Measurements from ENCODE around the gene DOCK3.

The DOCK3 gene

GRCh38 chr3:50674349-50675178 lies at the start of gene DOCK3:
Gene DOCK3, plus strand, starts transcription at chr3:50674927. Its CDS starts 337 bp downstream, at chr3:50675264.
- Histone ChIP-seq H3K4me1 (ENCODE audit: control insufficient read depth, insufficient read depth, low read length) (no peaks in the 10 kb centered on the region), H3K27ac (ENCODE audit: low read length) (no peak within 1 kb of the TSS), H3K4me3 (ENCODE audit: low read length) (peak within 1 kb of the TSS; percentile 90), H3K9me3 (ENCODE audit: control insufficient read depth, insufficient read depth, low read length) (no peaks in the 10 kb centered on the region), H3K36me3 (ENCODE audit: control insufficient read depth, insufficient read depth, low read length) (no peaks in the 10 kb centered on the region), H3K27me3 (ENCODE audit: control insufficient read depth, insufficient read depth, low read length) (no peaks in the 10 kb centered on the region)
- DNase-seq (ENCODE audit: low read depth, low spot score): no peak
- no CpG with 5 or more reads among the region's 89 CpGs for WGBS (ENCODE audit: insufficient coverage, insufficient read length)

- H3K27ac ChIP-seq (ENCODE audit: low read length): no peak overlapping the region
- H3K4me1 ChIP-seq (ENCODE audit: control insufficient read depth, insufficient read depth, low read length): peaks cover 9% of the 10 kb centered on the region
- no peaks in the 10 kb centered on the region for H3K27me3 ChIP-seq (ENCODE audit: control insufficient read depth, insufficient read depth, low read length)
- DNase-seq (ENCODE audit: low read depth, low spot score): no peak
- no peak overlapping the region for H3K4me3 ChIP-seq (ENCODE audit: low read length)
- H3K36me3 ChIP-seq (ENCODE audit: control insufficient read depth, insufficient read depth, low read length): no peaks in the 10 kb centered on the region
- WGBS (ENCODE audit: insufficient coverage, insufficient read length): no CpG with 5 or more reads among the region's 18 CpGs
- no peaks in the 10 kb centered on the region for H3K9me3 ChIP-seq (ENCODE audit: control insufficient read depth, insufficient read depth, low read length)
Measured at GRCh38 chr3:50625231-50626182, 49.2 kb upstream of the DOCK3 start.

GRCh38 chr3:50626401-50626800 lies 48.3 kb upstream of the DOCK3 start:
- Histone ChIP-seq H3K4me1 (ENCODE audit: control insufficient read depth, insufficient read depth, low read length) (peaks cover 9% of the 10 kb centered on the region), H3K27ac (ENCODE audit: low read length) (no peak overlapping the region), H3K36me3 (ENCODE audit: control insufficient read depth, insufficient read depth, low read length) (0 out of 2 replicates have a peak, but pooled peaks cover 2% of the 10 kb centered on the region)

GRCh38 chr3:50627407-50628051 lies 47.2 kb upstream of the DOCK3 start:
- Histone ChIP-seq H3K27ac (ENCODE audit: low read length) (no peak overlapping the region), H3K36me3 (ENCODE audit: control insufficient read depth, insufficient read depth, low read length) (0 out of 2 replicates have a peak, but pooled peaks cover 2% of the 10 kb centered on the region), H3K4me1 (ENCODE audit: control insufficient read depth, insufficient read depth, low read length) (peaks cover 9% of the 10 kb centered on the region), H3K27me3 (ENCODE audit: control insufficient read depth, insufficient read depth, low read length) (no peaks in the 10 kb centered on the region), H3K4me3 (ENCODE audit: low read length) (no peak overlapping the region), H3K9me3 (ENCODE audit: control insufficient read depth, insufficient read depth, low read length) (no peaks in the 10 kb centered on the region)
- WGBS (ENCODE audit: insufficient coverage, insufficient read length): no CpG with 5 or more reads among the region's 6 CpGs
- no peak for DNase-seq (ENCODE audit: low read depth, low spot score)

More at GRCh38 chr3:50626401-50626800, 48.3 kb upstream of the DOCK3 start:
- WGBS (ENCODE audit: insufficient coverage, insufficient read length): no CpG with 5 or more reads among the region's 3 CpGs
- no peak for DNase-seq (ENCODE audit: low read depth, low spot score)
- H3K9me3 ChIP-seq (ENCODE audit: control insufficient read depth, insufficient read depth, low read length): no peaks in the 10 kb centered on the region
- no peak overlapping the region for H3K4me3 ChIP-seq (ENCODE audit: low read length)
- no peaks in the 10 kb centered on the region for H3K27me3 ChIP-seq (ENCODE audit: control insufficient read depth, insufficient read depth, low read length)

- H3K27me3 ChIP-seq (ENCODE audit: control insufficient read depth, insufficient read depth, low read length): no peaks in the 10 kb centered on the region
- H3K4me3 ChIP-seq (ENCODE audit: low read length): no peak overlapping the region
- H3K4me1 ChIP-seq (ENCODE audit: control insufficient read depth, insufficient read depth, low read length): peaks cover 9% of the 10 kb centered on the region
- WGBS (ENCODE audit: insufficient coverage, insufficient read length): no CpG with 5 or more reads among the region's 3 CpGs
- no peaks in the 10 kb centered on the region for H3K9me3 ChIP-seq (ENCODE audit: control insufficient read depth, insufficient read depth, low read length)
- DNase-seq (ENCODE audit: low read depth, low spot score): no peak
- H3K36me3 ChIP-seq (ENCODE audit: control insufficient read depth, insufficient read depth, low read length): 0 out of 2 replicates have a peak, but pooled peaks cover 2% of the 10 kb centered on the region
- H3K27ac ChIP-seq (ENCODE audit: low read length): no peak overlapping the region
Measured at GRCh38 chr3:50628601-50629000, 46.1 kb upstream of the DOCK3 start.

GRCh38 chr3:50630394-50630793 lies 44.3 kb upstream of the DOCK3 start:
- H3K4me1 ChIP-seq (ENCODE audit: control insufficient read depth, insufficient read depth, low read length): peaks cover 9% of the 10 kb centered on the region
- no peak overlapping the region for H3K4me3 ChIP-seq (ENCODE audit: low read length)
- H3K27me3 ChIP-seq (ENCODE audit: control insufficient read depth, insufficient read depth, low read length): no peaks in the 10 kb centered on the region
- no peaks in the 10 kb centered on the region for H3K9me3 ChIP-seq (ENCODE audit: control insufficient read depth, insufficient read depth, low read length)
- H3K27ac ChIP-seq (ENCODE audit: low read length): no peak overlapping the region
- no CpG with 5 or more reads among the region's 6 CpGs for WGBS (ENCODE audit: insufficient coverage, insufficient read length)
- H3K36me3 ChIP-seq (ENCODE audit: control insufficient read depth, insufficient read depth, low read length): 0 out of 2 replicates have a peak, but pooled peaks cover 2% of the 10 kb centered on the region
- no peak for DNase-seq (ENCODE audit: low read depth, low spot score)

- H3K36me3 ChIP-seq (ENCODE audit: control insufficient read depth, insufficient read depth, low read length): 0 out of 2 replicates have a peak, but pooled peaks cover 2% of the 10 kb centered on the region
- H3K9me3 ChIP-seq (ENCODE audit: control insufficient read depth, insufficient read depth, low read length): no peaks in the 10 kb centered on the region
- peaks cover 8% of the 10 kb centered on the region for H3K4me1 ChIP-seq (ENCODE audit: control insufficient read depth, insufficient read depth, low read length)
- no peak overlapping the region for H3K27ac ChIP-seq (ENCODE audit: low read length)
- DNase-seq (ENCODE audit: low read depth, low spot score): no peak
- WGBS (ENCODE audit: insufficient coverage, insufficient read length): no CpG with 5 or more reads among the region's 7 CpGs
- H3K27me3 ChIP-seq (ENCODE audit: control insufficient read depth, insufficient read depth, low read length): no peaks in the 10 kb centered on the region
- H3K4me3 ChIP-seq (ENCODE audit: low read length): no peak overlapping the region
Measured at GRCh38 chr3:50630877-50631276, 43.9 kb upstream of the DOCK3 start.

GRCh38 chr3:50632450-50632849 lies 42.3 kb upstream of the DOCK3 start:
- WGBS (ENCODE audit: insufficient coverage, insufficient read length): no CpG with 5 or more reads among the region's 5 CpGs
- H3K4me3 ChIP-seq (ENCODE audit: low read length): no peak overlapping the region
- no peaks in the 10 kb centered on the region for H3K9me3 ChIP-seq (ENCODE audit: control insufficient read depth, insufficient read depth, low read length)
- H3K27me3 ChIP-seq (ENCODE audit: control insufficient read depth, insufficient read depth, low read length): no peaks in the 10 kb centered on the region
- H3K4me1 ChIP-seq (ENCODE audit: control insufficient read depth, insufficient read depth, low read length): peaks cover 7% of the 10 kb centered on the region
- no peak overlapping the region for H3K27ac ChIP-seq (ENCODE audit: low read length)
- no peak for DNase-seq (ENCODE audit: low read depth, low spot score)
- 0 out of 2 replicates have a peak, but pooled peaks cover 2% of the 10 kb centered on the region for H3K36me3 ChIP-seq (ENCODE audit: control insufficient read depth, insufficient read depth, low read length)

- H3K4me3 ChIP-seq (ENCODE audit: low read length): no peak overlapping the region
- 0 out of 2 replicates have a peak, but pooled peaks cover 2% of the 10 kb centered on the region for H3K36me3 ChIP-seq (ENCODE audit: control insufficient read depth, insufficient read depth, low read length)
- no peaks in the 10 kb centered on the region for H3K9me3 ChIP-seq (ENCODE audit: control insufficient read depth, insufficient read depth, low read length)
- DNase-seq (ENCODE audit: low read depth, low spot score): no peak
- H3K4me1 ChIP-seq (ENCODE audit: control insufficient read depth, insufficient read depth, low read length): peaks cover 2% of the 10 kb centered on the region; the same call in 1 of the 2 replicates
- WGBS (ENCODE audit: insufficient coverage, insufficient read length): no CpG with 5 or more reads among the region's 5 CpGs
- no peaks in the 10 kb centered on the region for H3K27me3 ChIP-seq (ENCODE audit: control insufficient read depth, insufficient read depth, low read length)
- H3K27ac ChIP-seq (ENCODE audit: low read length): no peak overlapping the region
Measured at GRCh38 chr3:50633230-50633790, 41.4 kb upstream of the DOCK3 start.

Measured in iPS DF 6.9 (cell line).